K562 (cell line): ENCODE results near the gene APBA2. TPM values are rescaled to one million over a fixed set of nuclear protein-coding genes. Genes with fewer than 3 reads are reported as not detected.

Experiments
- ATAC-seq: fragments of 200-7000 bp; cut with Tn5 transposase; 3 replicates; pipeline ENCODE4 v1.9.1; 2020; ENCODE audit warnings: moderate library complexity
- BruUV-seq: library from RNA; stranded (reverse); fragments of 400-500 nt; replicated peaks from 2 replicates; lab custom pipeline; 2021; lab: Mats Ljungman, UMichigan
- CTCF ChIA-PET: fragments of 300-600 bp; formaldehyde crosslinking; extraction: SDS; loops from one replicate; lab custom pipeline; 2021; ENCODE audit warnings: low intra/inter-chr PET ratio; lab: Yijun Ruan, JAX
- POLR2A ChIA-PET: fragments of 300-600, 350-650 bp; sonication (Branson Sonifier 250); formaldehyde crosslinking; extraction: SDS; loops from one replicate; lab custom pipeline; 2021; ENCODE audit warnings: antibody characterized with exemption, inconsistent platforms; lab: Yijun Ruan, JAX
- DNase-seq, 4 experiments: peaks; one replicate each; pipeline versions ENCODE4 v3.0.0 to v3.0.0-alpha.2; 2011 to 2018; ENCODE audit warnings: low spot score in 3 of 4, mixed read lengths in 3 of 4; ENCODE audit errors: extremely low read depth in 1 of 4
- FAIRE-seq: peaks from 2 replicates; lab custom pipeline; 2011; peaks lifted over from hg19 to GRCh38; lab: Jason Lieb, UNC
- H2AFZ ChIP-seq: 2 replicates; pipeline ENCODE4 v1.6.0; 2011; ENCODE audit warnings: low read depth, low read length, control low read depth, inconsistent platforms
- H3K27ac ChIP-seq: fragments of 200-600 bp; 3 replicates; pipeline ENCODE4 v1.8.0; 2011; ENCODE audit warnings: low read depth, mild to moderate bottlenecking, control low read depth, inconsistent platforms, low read length, moderate library complexity, mixed read lengths; ENCODE audit errors: extremely low read depth
- H3K27me3 ChIP-seq, 2 experiments: fragments of 300-600 bp in 1 of 2; 2 replicates in 1 of 2; 3 replicates in 1 of 2; pipeline versions ENCODE4 v1.6.0 to v1.8.0; 2011; ENCODE audit warnings: inconsistent platforms in 2 of 2, low read length in 2 of 2, mild to moderate bottlenecking in 1 of 2, mixed read lengths in 1 of 2, moderate library complexity in 1 of 2; ENCODE audit not compliant: control insufficient read depth in 2 of 2, insufficient read depth in 2 of 2
- H3K36me3 ChIP-seq: fragments of 300-600 bp; 3 replicates; pipeline ENCODE4 v1.8.0; 2011; ENCODE audit warnings: mild to moderate bottlenecking, low read length, inconsistent platforms; ENCODE audit not compliant: control insufficient read depth, insufficient read depth
- H3K4me1 ChIP-seq, 2 experiments: fragments of 200-600 bp in 1 of 2; replicated peaks in 1 of 2; 2 replicates in 1 of 2; 3 replicates in 1 of 2; pipeline versions ENCODE4 v1.5.1 to v1.8.0; 2011; ENCODE audit warnings: inconsistent platforms in 2 of 2, low read length in 2 of 2, mild to moderate bottlenecking in 1 of 2, mixed read lengths in 1 of 2, moderate library complexity in 1 of 2; ENCODE audit not compliant: control insufficient read depth in 2 of 2, insufficient read depth in 2 of 2
- H3K4me2 ChIP-seq: 2 replicates; pipeline ENCODE4 v1.6.1; 2011; ENCODE audit warnings: low read length, control low read depth, inconsistent platforms, mixed read lengths; ENCODE audit not compliant: insufficient read depth
- H3K4me3 ChIP-seq: fragments of 200-600 bp; sonication (generic), shearing (Covaris generic); 2 replicates; pipeline ENCODE4 v1.5.1; 2016; ENCODE audit warnings: control low read depth, inconsistent platforms
- H3K79me2 ChIP-seq: fragments of 200-600 bp; 3 replicates; pipeline ENCODE4 v1.8.0; 2011; ENCODE audit warnings: low read length, inconsistent platforms; ENCODE audit not compliant: control insufficient read depth, insufficient read depth
- H3K9ac ChIP-seq, 2 experiments: 2 replicates each; pipeline versions ENCODE4 v1.6.0 to v1.6.1; 2011; ENCODE audit warnings: low read depth in 2 of 2, low read length in 2 of 2, control low read depth in 1 of 2, inconsistent platforms in 1 of 2, mild to moderate bottlenecking in 1 of 2, mixed read lengths in 1 of 2; ENCODE audit not compliant: insufficient read depth in 1 of 2
- H3K9me1 ChIP-seq: one replicate; pipeline ENCODE4 v1.6.0; 2011; ENCODE audit warnings: inconsistent platforms, mild to moderate bottlenecking, low read length, moderate library complexity; ENCODE audit not compliant: control insufficient read depth, insufficient read depth
- H3K9me3 ChIP-seq: replicated peaks from 2 replicates; pipeline ENCODE4 v1.5.1; 2011; ENCODE audit warnings: low read depth, low read length, inconsistent platforms; ENCODE audit not compliant: control insufficient read depth, insufficient read depth
- H4K20me1 ChIP-seq: replicated peaks from 2 replicates; pipeline ENCODE4 v1.6.1; 2011; ENCODE audit warnings: low read length, inconsistent platforms, mixed read lengths; ENCODE audit not compliant: control insufficient read depth, insufficient read depth
- FUS ChIP-seq: fragments of 200-400 bp; formaldehyde crosslinking; optimal IDR thresholded peaks from 2 replicates; pipeline ENCODE3; 2017; ENCODE audit warnings: low read depth, low read length
- GMEB1 ChIP-seq: fragments of 250-450 bp; sonication (Bioruptor Pico); IDR thresholded peaks from 2 replicates; pipeline ENCODE4 v1.4.0; 2020; ENCODE audit warnings: mild to moderate bottlenecking
- GTF3C2 ChIP-seq: IDR thresholded peaks from 3 replicates; pipeline ENCODE4 v1.6.1; 2011; ENCODE audit warnings: borderline replicate concordance, mild to moderate bottlenecking, moderate library complexity; ENCODE audit not compliant: insufficient read length; ENCODE audit errors: extremely low read depth
- NR2F6 ChIP-seq: fragments of 450-650 bp; formaldehyde crosslinking; IDR thresholded peaks from 2 replicates; pipeline ENCODE4 v1.4.0; 2020; ENCODE audit warnings: mild to moderate bottlenecking
- OTX1 ChIP-seq: fragments of 450-650 bp; formaldehyde crosslinking; IDR thresholded peaks from 2 replicates; pipeline ENCODE4 v1.4.0; 2022; ENCODE audit warnings: mild to moderate bottlenecking
- PPARD ChIP-seq: fragments of 250-450 bp; sonication (Bioruptor Pico); IDR thresholded peaks from 2 replicates; pipeline ENCODE4 v1.8.0; 2022; ENCODE audit warnings: inconsistent platforms, mild to moderate bottlenecking, moderate library complexity
- ZNF239 ChIP-seq: fragments of 250-450 bp; sonication (Bioruptor Pico); IDR thresholded peaks from 2 replicates; pipeline ENCODE4 v1.4.0; 2020; ENCODE audit warnings: mild to moderate bottlenecking
- ZNF280B ChIP-seq: fragments of 250-450 bp; sonication (Bioruptor Pico); IDR thresholded peaks from 2 replicates; pipeline ENCODE4 v1.5.1; 2021; ENCODE audit warnings: mild to moderate bottlenecking
- WGBS: fragments of 100-300 bp; shearing (Covaris generic); methylation state at CpG from one replicate; pipeline ENCODE4 v1.1.6; 2016; ENCODE audit warnings: low coverage, mixed read lengths; ENCODE audit not compliant: insufficient coverage; ENCODE audit errors: missing lambda C conversion rate; 5-methylcytosine and 5-hydroxymethylcytosine counted together
- in situ Hi-C: fragments of 300-500 bp; cut with MboI; formaldehyde crosslinking; loops from 4 replicates; pipeline ENCODE4 v1.15.0; 2018; ENCODE audit warnings: inconsistent platforms, mixed read lengths
- intact Hi-C: fragments of 100-400 bp; cut with micrococcal nuclease; formaldehyde crosslinking; loops from 2 replicates; pipeline ENCODE4 v1.14.2; 2022
- polyA plus RNA-seq, 8 experiments: library from polyadenylated mRNA; depleted of rRNA in 4 of 8; stranded (reverse) in 5 of 8; unstranded in 3 of 8; fragments of >200 nt; fragmentation: Nextera tagmentation in 2 of 8; fragmentation: Illumina TruSeq in 1 of 8; extraction: Ambion mirVana in 2 of 8; extraction: Trizol in 1 of 8; gene quantifications; 2 replicates each; pipeline versions ENCODE4 v1.2.1 to v1.2.3, GENCODE V29; 2011 to 2014; ENCODE audit warnings: inconsistent platforms in 1 of 8, missing spikeins in 1 of 8
- total RNA-seq, 7 experiments: library from RNA; depleted of rRNA in 6 of 7; stranded (reverse); fragments of >200 nt in 6 of 7; fragmentation: Illumina TruSeq in 2 of 7; extraction: Trizol in 2 of 7; gene quantifications; 2 replicates each; pipeline versions ENCODE4 v1.2.1 to v1.2.3, GENCODE V29; 2011 to 2021; ENCODE audit warnings: low replicate concordance in 1 of 7

APBA2 gene
- total and polyA plus RNA-seq, 9 of the 15 experiments (the other 6 are each of a cell fraction or from before 2014, with no cell fraction given), result 0.24 to 40.9 (median 25.2) TPM

- Histone ChIP-seq H3K4me2 (no peak overlapping the region), H2AFZ (no peak overlapping the region), H3K9me3 (no peaks in the 10 kb centered on the region), H3K27ac (no peak overlapping the region), H4K20me1 (0 out of 2 replicates have a peak, but pooled peaks cover 13% of the 10 kb centered on the region), H3K9me1 (no peaks in the 10 kb centered on the region), H3K4me1 (peaks cover 0 to 10% of the 10 kb centered on the region in 2 experiments; a peak in 1 of 5 replicates), H3K27me3 (no peaks in the 10 kb centered on the region), H3K79me2 (no peaks in the 10 kb centered on the region), H3K9ac (no peak overlapping the region), H3K36me3 (no peaks in the 10 kb centered on the region), H3K4me3 (no peak overlapping the region)
- in situ Hi-C loops (no loop called here), intact Hi-C loops (no loop called here)
- 73% methylated on average over 2 of the region's 2 CpGs for WGBS
- CTCF ChIA-PET, result no interaction called here
- BruUV-seq, result no TSS peak
- TF ChIP-seq ZNF280B (CRISPR knock-in tag) (no peak), GMEB1 (CRISPR knock-in tag) (no peak), ZNF239 (CRISPR knock-in tag) (no peak), FUS (no peak), GTF3C2 (no peak), OTX1 (CRISPR knock-in tag) (no peak), NR2F6 (CRISPR knock-in tag) (no peak), PPARD (CRISPR knock-in tag) (no peak)
- no peak for ATAC-seq
- FAIRE-seq, result no peak
- no peak for DNase-seq
- POLR2A ChIA-PET, result no interaction called here
These were observed 201.1 kb downstream of the APBA2 start for GRCh38 chr15:29086891-29087290.
